HepG2 (cell line): ENCODE measurements around the gene IQCC. TPM values are rescaled to one million over a fixed set of nuclear protein-coding genes. Genes with fewer than 3 reads are reported as not detected.

Experiments
- ATF7 ChIP-seq, 2 experiments: fragments of 450-650 bp in 1 of 2; sonication (generic) in 1 of 2; formaldehyde crosslinking in 1 of 2; IDR thresholded peaks; 2 replicates each; pipeline versions ENCODE4 v1.4.0 to v1.6.1; 2016 to 2020; ENCODE audit warnings: antibody characterized with exemption in 1 of 2, mild to moderate bottlenecking in 1 of 2, missing genetic modification reagents in 1 of 2
- CREB1 ChIP-seq, 2 experiments: fragments of 450-650 bp in 1 of 2; IDR thresholded peaks; 2 replicates each; pipeline ENCODE4 v1.6.1; 2016 to 2017; ENCODE audit warnings: control low read depth in 1 of 2, mild to moderate bottlenecking in 1 of 2, missing compliant biosample characterization in 1 of 2, missing genetic modification characterization in 1 of 2
- ELF4 ChIP-seq: sonication (generic); formaldehyde crosslinking; IDR thresholded peaks from 2 replicates; pipeline ENCODE4 v1.5.0; 2020; ENCODE audit warnings: missing genetic modification reagents, mild to moderate bottlenecking, moderate library complexity, borderline replicate concordance
- FOXK1 ChIP-seq: sonication (generic); formaldehyde crosslinking; IDR thresholded peaks from 2 replicates; pipeline ENCODE4 v1.4.0; 2020; ENCODE audit warnings: low read depth, missing genetic modification reagents, borderline replicate concordance
- KLF12 ChIP-seq: sonication (generic); formaldehyde crosslinking; IDR thresholded peaks from 2 replicates; pipeline ENCODE4 v1.4.0; 2020; ENCODE audit warnings: missing genetic modification reagents, borderline replicate concordance
- MXI1 ChIP-seq: IDR thresholded peaks from 3 replicates; pipeline ENCODE4 v1.6.1; 2012; ENCODE audit warnings: low read depth, low read length, inconsistent platforms, borderline replicate concordance
- NBN ChIP-seq: fragments of 450-650 bp; conservative IDR thresholded peaks from 2 replicates; pipeline ENCODE4 v1.6.1; 2017
- NFATC3 ChIP-seq: sonication (generic); formaldehyde crosslinking; IDR thresholded peaks from 2 replicates; pipeline ENCODE4 v1.5.1; 2020; ENCODE audit warnings: mild to moderate bottlenecking, missing genetic modification reagents
- POLR2AphosphoS5 ChIP-seq: IDR thresholded peaks from 2 replicates; pipeline ENCODE4 v1.6.1; 2012; ENCODE audit warnings: low read depth, low read length
- PRPF4 ChIP-seq: fragments of 200-400 bp; formaldehyde crosslinking; IDR thresholded peaks from 2 replicates; pipeline ENCODE4 v1.6.1; 2016; ENCODE audit warnings: low read length, low read depth; ENCODE audit not compliant: poor library complexity, severe bottlenecking
- TGIF2 ChIP-seq: IDR thresholded peaks from 2 replicates; pipeline ENCODE4 v1.6.1; 2016; ENCODE audit warnings: control low read depth, missing compliant biosample characterization
- THAP11 ChIP-seq: IDR thresholded peaks from 2 replicates; pipeline ENCODE4 v1.6.1; 2016; ENCODE audit warnings: missing biosample characterization, missing genetic modification reagents
- WIZ ChIP-seq: sonication (generic); formaldehyde crosslinking; IDR thresholded peaks from 2 replicates; pipeline ENCODE4 v1.5.1; 2020; ENCODE audit warnings: mild to moderate bottlenecking, missing genetic modification reagents
- YEATS4 ChIP-seq: sonication (generic); formaldehyde crosslinking; IDR thresholded peaks from 2 replicates; pipeline ENCODE4 v1.4.0; 2020; ENCODE audit warnings: missing genetic modification reagents, borderline replicate concordance
- ZFP90 ChIP-seq: sonication (generic); formaldehyde crosslinking; IDR thresholded peaks from 2 replicates; pipeline ENCODE4 v1.8.0; 2022; ENCODE audit warnings: missing genetic modification reagents, mild to moderate bottlenecking, inconsistent platforms, borderline replicate concordance
- ZIK1 ChIP-seq: sonication (generic); formaldehyde crosslinking; IDR thresholded peaks from 2 replicates; pipeline ENCODE4 v1.5.0; 2020; ENCODE audit warnings: mild to moderate bottlenecking, low read depth, missing genetic modification reagents, borderline replicate concordance
- ZNF333 ChIP-seq: sonication (generic); formaldehyde crosslinking; IDR thresholded peaks from 2 replicates; pipeline ENCODE4 v1.4.0; 2020; ENCODE audit warnings: mild to moderate bottlenecking, missing genetic modification reagents, borderline replicate concordance
- ZNF431 ChIP-seq: sonication (generic); formaldehyde crosslinking; IDR thresholded peaks from 2 replicates; pipeline ENCODE4 v1.9.0; 2022; ENCODE audit warnings: missing genetic modification reagents, low read depth, mild to moderate bottlenecking, borderline replicate concordance
- ZNF572 ChIP-seq: sonication (generic); formaldehyde crosslinking; IDR thresholded peaks from 2 replicates; pipeline ENCODE4 v1.5.1; 2020; ENCODE audit warnings: mild to moderate bottlenecking, missing genetic modification reagents
- ZNF660 ChIP-seq: sonication (generic); formaldehyde crosslinking; IDR thresholded peaks from 2 replicates; pipeline ENCODE4 v1.5.1; 2020; ENCODE audit warnings: mild to moderate bottlenecking, low read depth, missing genetic modification reagents, borderline replicate concordance
- ZNF746 ChIP-seq: sonication (generic); formaldehyde crosslinking; IDR thresholded peaks from 2 replicates; pipeline ENCODE4 v1.8.0; 2022; ENCODE audit warnings: mild to moderate bottlenecking, missing genetic modification reagents
- ZNF788 ChIP-seq: sonication (generic); formaldehyde crosslinking; IDR thresholded peaks from 2 replicates; pipeline ENCODE4 v1.5.0; 2020; ENCODE audit warnings: mild to moderate bottlenecking, missing genetic modification reagents, borderline replicate concordance
- polyA plus RNA-seq, 8 experiments: library from polyadenylated mRNA; depleted of rRNA in 3 of 8; stranded (reverse) in 7 of 8; unstranded in 1 of 8; fragments of >200 nt; fragmentation: Illumina TruSeq in 4 of 8; extraction: Trizol in 4 of 8; gene quantifications; 2 replicates each; pipeline versions ENCODE4 v1.2.1 to v1.2.3, GENCODE V29; 2011 to 2016; ENCODE audit warnings: low read depth in 4 of 8, missing spikeins in 1 of 8, mixed read lengths in 1 of 8; ENCODE audit not compliant: insufficient read depth in 1 of 8
- total RNA-seq, 5 experiments: library from RNA; depleted of rRNA; stranded (reverse); fragments of >200 nt; fragmentation: Illumina TruSeq; extraction: Trizol; gene quantifications; 2 replicates each; pipeline ENCODE4 v1.2.3, GENCODE V29; 2016; ENCODE audit warnings: low read depth in 1 of 5
- TF ChIP-seq, protein P1 (sequence below): IDR thresholded peaks from 2 replicates; pipeline ENCODE4 v1.4.0; 2020; ENCODE audit warnings: mild to moderate bottlenecking, missing genetic modification reagents
- TF ChIP-seq, protein P2 (sequence below): sonication (generic); formaldehyde crosslinking; IDR thresholded peaks from 2 replicates; pipeline ENCODE4 v1.4.0; 2020; ENCODE audit warnings: mild to moderate bottlenecking, low read depth, missing genetic modification reagents

IQCC gene
- total and polyA plus RNA-seq, 2 of the 13 experiments (the other 11 are each of a cell fraction or from before 2014, with no cell fraction given): 1.7 to 3.0 TPM

DNA sequence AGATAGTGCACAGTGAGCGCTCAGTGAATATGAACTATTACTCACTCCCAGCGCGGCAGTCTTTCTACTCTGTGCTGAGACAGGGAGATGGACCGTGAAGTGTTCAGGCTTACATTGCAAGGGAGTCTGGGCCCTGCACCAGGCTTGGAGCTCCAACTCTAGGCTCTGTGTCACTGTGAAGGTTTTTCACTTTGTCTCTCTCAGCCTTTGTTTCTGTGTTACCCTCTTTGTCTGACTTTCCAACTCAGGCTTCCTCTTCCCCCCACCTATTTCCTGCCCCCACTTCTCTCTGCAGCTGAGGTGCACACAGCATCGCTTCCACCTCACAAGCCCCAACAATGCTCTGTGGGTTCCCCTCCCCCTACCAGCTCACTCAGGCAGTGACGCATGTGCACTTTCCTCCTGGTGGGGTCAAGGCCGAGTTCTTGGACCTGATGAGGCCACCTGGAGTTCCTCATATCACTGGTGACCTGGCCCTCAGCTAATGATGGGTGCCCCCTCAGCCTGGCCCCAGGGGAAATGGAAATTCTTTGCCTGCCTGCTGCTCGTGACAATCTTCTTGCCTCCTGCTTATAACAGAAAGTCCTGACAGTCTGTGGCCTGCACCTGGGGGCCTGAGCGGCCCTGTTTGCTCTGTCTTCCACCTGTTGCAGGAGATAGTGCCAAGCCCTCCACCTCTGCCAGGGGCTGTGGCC is 44.5 kb downstream of the IQCC start (continued):
- TF ChIP-seq NBN: no peak
- 0 out of 2 replicates have a peak, but pooled peaks have one; percentile 46 for TF ChIP-seq FOXK1 (CRISPR knock-in tag)
- peak; percentile 84; the same call in 1 of the 2 replicates for TF ChIP-seq WIZ (CRISPR knock-in tag)
- TF ChIP-seq ZNF746 (CRISPR knock-in tag): peak; percentile 86
- TF ChIP-seq TGIF2 (CRISPR knock-in tag): no peak
- TF ChIP-seq, protein P1, sequence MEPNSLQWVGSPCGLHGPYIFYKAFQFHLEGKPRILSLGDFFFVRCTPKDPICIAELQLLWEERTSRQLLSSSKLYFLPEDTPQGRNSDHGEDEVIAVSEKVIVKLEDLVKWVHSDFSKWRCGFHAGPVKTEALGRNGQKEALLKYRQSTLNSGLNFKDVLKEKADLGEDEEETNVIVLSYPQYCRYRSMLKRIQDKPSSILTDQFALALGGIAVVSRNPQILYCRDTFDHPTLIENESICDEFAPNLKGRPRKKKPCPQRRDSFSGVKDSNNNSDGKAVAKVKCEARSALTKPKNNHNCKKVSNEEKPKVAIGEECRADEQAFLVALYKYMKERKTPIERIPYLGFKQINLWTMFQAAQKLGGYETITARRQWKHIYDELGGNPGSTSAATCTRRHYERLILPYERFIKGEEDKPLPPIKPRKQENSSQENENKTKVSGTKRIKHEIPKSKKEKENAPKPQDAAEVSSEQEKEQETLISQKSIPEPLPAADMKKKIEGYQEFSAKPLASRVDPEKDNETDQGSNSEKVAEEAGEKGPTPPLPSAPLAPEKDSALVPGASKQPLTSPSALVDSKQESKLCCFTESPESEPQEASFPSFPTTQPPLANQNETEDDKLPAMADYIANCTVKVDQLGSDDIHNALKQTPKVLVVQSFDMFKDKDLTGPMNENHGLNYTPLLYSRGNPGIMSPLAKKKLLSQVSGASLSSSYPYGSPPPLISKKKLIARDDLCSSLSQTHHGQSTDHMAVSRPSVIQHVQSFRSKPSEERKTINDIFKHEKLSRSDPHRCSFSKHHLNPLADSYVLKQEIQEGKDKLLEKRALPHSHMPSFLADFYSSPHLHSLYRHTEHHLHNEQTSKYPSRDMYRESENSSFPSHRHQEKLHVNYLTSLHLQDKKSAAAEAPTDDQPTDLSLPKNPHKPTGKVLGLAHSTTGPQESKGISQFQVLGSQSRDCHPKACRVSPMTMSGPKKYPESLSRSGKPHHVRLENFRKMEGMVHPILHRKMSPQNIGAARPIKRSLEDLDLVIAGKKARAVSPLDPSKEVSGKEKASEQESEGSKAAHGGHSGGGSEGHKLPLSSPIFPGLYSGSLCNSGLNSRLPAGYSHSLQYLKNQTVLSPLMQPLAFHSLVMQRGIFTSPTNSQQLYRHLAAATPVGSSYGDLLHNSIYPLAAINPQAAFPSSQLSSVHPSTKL: peak; percentile 88
- TF ChIP-seq NFATC3 (CRISPR knock-in tag): no peak
- TF ChIP-seq ZNF788 (CRISPR knock-in tag): peak; percentile 50; the same call in 1 of the 2 replicates
- TF ChIP-seq THAP11 (CRISPR knock-in tag): peak; percentile 66
- TF ChIP-seq ZNF333 (CRISPR knock-in tag): no peak
- no peak for TF ChIP-seq ZIK1 (CRISPR knock-in tag)
- no peak for TF ChIP-seq ZNF660 (CRISPR knock-in tag)
- TF ChIP-seq PRPF4: peak; percentile 86
- TF ChIP-seq CREB1 (IDR thresholded peaks at IDR 0.05): peak; percentile 82
- peak; percentile 94 for TF ChIP-seq CREB1 (CRISPR knock-in tag; IDR thresholded peaks at IDR 0.05)
- TF ChIP-seq ATF7 (IDR thresholded peaks at IDR 0.05): no peak
- peak; percentile 81; the same call in 1 of the 2 replicates for TF ChIP-seq ATF7 (CRISPR knock-in tag; IDR thresholded peaks at IDR 0.05)
- TF ChIP-seq KLF12: no peak
- TF ChIP-seq POLR2AphosphoS5: peak; percentile 74
- TF ChIP-seq ZFP90 (CRISPR knock-in tag): 0 out of 2 replicates have a peak, but pooled peaks have one; percentile 64
- TF ChIP-seq ELF4 (CRISPR knock-in tag): no peak
- no peak for TF ChIP-seq ZNF431 (CRISPR knock-in tag)
- TF ChIP-seq MXI1: peak; percentile 65; the same call in 1 of the 3 replicates
- TF ChIP-seq YEATS4: peak; percentile 70; the same call in 1 of the 2 replicates
- no peak; the same call in 1 of the 2 replicates for TF ChIP-seq ZNF572 (CRISPR knock-in tag)
- TF ChIP-seq, protein P2, sequence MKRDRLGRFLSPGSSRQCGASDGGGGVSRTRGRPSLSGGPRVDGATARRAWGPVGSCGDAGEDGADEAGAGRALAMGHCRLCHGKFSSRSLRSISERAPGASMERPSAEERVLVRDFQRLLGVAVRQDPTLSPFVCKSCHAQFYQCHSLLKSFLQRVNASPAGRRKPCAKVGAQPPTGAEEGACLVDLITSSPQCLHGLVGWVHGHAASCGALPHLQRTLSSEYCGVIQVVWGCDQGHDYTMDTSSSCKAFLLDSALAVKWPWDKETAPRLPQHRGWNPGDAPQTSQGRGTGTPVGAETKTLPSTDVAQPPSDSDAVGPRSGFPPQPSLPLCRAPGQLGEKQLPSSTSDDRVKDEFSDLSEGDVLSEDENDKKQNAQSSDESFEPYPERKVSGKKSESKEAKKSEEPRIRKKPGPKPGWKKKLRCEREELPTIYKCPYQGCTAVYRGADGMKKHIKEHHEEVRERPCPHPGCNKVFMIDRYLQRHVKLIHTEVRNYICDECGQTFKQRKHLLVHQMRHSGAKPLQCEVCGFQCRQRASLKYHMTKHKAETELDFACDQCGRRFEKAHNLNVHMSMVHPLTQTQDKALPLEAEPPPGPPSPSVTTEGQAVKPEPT (CRISPR knock-in tag): no peak
